ENCODE data around the gene INO80B. TPM values are rescaled to one million over a fixed set of nuclear protein-coding genes. Genes with fewer than 3 reads are reported as not detected.

INO80B gene
- total RNA-seq, 1 donor from 2014 or later: 18.5 TPM

- Mint-ChIP-seq H3K4me3 (ENCODE audit: unreplicated experiment) (no peak overlapping the region), H3K27ac (ENCODE audit: unreplicated experiment) (no peak overlapping the region), H3K4me1 (ENCODE audit: low read depth, unreplicated experiment) (peaks cover 10% of the 10 kb centered on the region), H3K36me3 (ENCODE audit: unreplicated experiment) (no peaks in the 10 kb centered on the region), H3K27me3 (ENCODE audit: unreplicated experiment) (peaks cover 5% of the 10 kb centered on the region), H3K9me3 (ENCODE audit: unreplicated experiment) (peaks cover 5% of the 10 kb centered on the region)
- TF ChIP-seq, protein P1, sequence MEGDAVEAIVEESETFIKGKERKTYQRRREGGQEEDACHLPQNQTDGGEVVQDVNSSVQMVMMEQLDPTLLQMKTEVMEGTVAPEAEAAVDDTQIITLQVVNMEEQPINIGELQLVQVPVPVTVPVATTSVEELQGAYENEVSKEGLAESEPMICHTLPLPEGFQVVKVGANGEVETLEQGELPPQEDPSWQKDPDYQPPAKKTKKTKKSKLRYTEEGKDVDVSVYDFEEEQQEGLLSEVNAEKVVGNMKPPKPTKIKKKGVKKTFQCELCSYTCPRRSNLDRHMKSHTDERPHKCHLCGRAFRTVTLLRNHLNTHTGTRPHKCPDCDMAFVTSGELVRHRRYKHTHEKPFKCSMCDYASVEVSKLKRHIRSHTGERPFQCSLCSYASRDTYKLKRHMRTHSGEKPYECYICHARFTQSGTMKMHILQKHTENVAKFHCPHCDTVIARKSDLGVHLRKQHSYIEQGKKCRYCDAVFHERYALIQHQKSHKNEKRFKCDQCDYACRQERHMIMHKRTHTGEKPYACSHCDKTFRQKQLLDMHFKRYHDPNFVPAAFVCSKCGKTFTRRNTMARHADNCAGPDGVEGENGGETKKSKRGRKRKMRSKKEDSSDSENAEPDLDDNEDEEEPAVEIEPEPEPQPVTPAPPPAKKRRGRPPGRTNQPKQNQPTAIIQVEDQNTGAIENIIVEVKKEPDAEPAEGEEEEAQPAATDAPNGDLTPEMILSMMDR (IDR thresholded peaks at IDR 0.05; ENCODE audit: partially characterized antibody, unreplicated experiment): no peak
- DNase-seq: no peak
Measured at GRCh38 chr2:74414441-74414840, 40.4 kb upstream of the INO80B start.

- H3K27me3 Mint-ChIP-seq (ENCODE audit: unreplicated experiment): peaks cover 5% of the 10 kb centered on the region
- H3K4me3 Mint-ChIP-seq (ENCODE audit: unreplicated experiment): no peak overlapping the region
- no peaks in the 10 kb centered on the region for H3K36me3 Mint-ChIP-seq (ENCODE audit: unreplicated experiment)
- H3K9me3 Mint-ChIP-seq (ENCODE audit: unreplicated experiment): peaks cover 5% of the 10 kb centered on the region
- H3K27ac Mint-ChIP-seq (ENCODE audit: unreplicated experiment): no peak overlapping the region
- TF ChIP-seq, protein P1 (IDR thresholded peaks at IDR 0.05; ENCODE audit: partially characterized antibody, unreplicated experiment): no peak
- peak; percentile 47 for DNase-seq
- peaks cover 10% of the 10 kb centered on the region for H3K4me1 Mint-ChIP-seq (ENCODE audit: low read depth, unreplicated experiment)
Measured at GRCh38 chr2:74414881-74415761, 39.8 kb upstream of the INO80B start.

DNA sequence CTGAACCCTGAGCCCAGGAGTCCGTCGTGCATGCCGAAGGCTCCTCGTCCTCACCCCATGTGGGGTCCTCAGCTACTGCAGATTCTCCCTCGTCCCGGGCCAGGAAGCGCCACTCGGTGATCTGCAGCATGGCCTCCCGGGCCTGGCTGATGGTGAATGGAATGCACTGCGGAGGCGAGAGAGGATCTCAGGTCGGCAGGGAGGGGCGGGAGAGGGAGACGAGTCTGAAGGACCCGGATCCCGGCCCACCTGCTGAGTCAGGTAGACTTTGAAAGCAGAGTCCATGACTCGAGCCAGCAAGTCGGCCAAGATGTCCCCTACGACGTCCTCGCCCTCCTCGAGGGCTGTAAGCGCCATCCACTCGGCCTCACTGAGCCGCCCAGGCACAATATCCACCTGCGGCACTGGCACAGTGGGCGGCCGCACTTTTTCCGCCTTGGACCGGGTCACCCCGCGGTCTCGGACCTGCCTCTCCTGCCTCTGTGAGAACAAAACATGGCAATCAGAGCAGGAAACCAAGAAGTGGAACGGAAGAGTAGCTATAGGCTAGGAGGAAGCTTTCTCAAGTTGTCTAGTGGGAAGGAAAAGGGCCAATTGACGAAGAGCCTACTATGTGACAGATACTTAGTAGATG, 39.0 kb upstream of the INO80B start:
- TF ChIP-seq, protein P1 (IDR thresholded peaks at IDR 0.05; ENCODE audit: partially characterized antibody, unreplicated experiment): no peak
- H3K9me3 Mint-ChIP-seq (ENCODE audit: unreplicated experiment): peaks cover 5% of the 10 kb centered on the region
- no peak for DNase-seq
- no peak overlapping the region for H3K27ac Mint-ChIP-seq (ENCODE audit: unreplicated experiment)
- H3K27me3 Mint-ChIP-seq (ENCODE audit: unreplicated experiment): peaks cover 5% of the 10 kb centered on the region
- no peaks in the 10 kb centered on the region for H3K36me3 Mint-ChIP-seq (ENCODE audit: unreplicated experiment)
- no peak overlapping the region for H3K4me3 Mint-ChIP-seq (ENCODE audit: unreplicated experiment)
- H3K4me1 Mint-ChIP-seq (ENCODE audit: low read depth, unreplicated experiment): peaks cover 10% of the 10 kb centered on the region

DNA sequence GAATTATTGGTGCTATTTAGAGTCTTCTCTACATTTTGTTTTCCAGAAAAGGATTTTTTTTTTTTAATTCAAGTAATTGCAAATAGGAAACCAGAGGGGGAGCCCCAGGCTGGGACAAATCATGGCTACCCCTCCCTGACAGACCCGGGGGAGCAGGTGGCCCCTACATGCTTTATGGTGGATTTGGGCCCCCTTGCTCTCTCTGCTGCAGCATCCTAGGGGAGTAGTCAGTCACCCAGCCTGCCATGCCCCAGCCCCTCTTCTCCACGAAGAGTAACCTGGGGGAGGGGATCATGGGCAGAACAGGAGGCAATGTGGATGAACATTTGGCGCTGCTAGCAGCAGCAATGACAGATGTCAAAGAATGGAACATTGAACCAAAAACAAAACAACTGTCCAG, 38.1 kb upstream of the INO80B start:
- H3K27me3 Mint-ChIP-seq (ENCODE audit: unreplicated experiment): peaks cover 7% of the 10 kb centered on the region
- H3K36me3 Mint-ChIP-seq (ENCODE audit: unreplicated experiment): no peaks in the 10 kb centered on the region
- H3K4me1 Mint-ChIP-seq (ENCODE audit: low read depth, unreplicated experiment): peaks cover 10% of the 10 kb centered on the region
- peak overlapping the region; percentile 88 for H3K27ac Mint-ChIP-seq (ENCODE audit: unreplicated experiment)
- no peak for DNase-seq
- H3K4me3 Mint-ChIP-seq (ENCODE audit: unreplicated experiment): peak overlapping the region; percentile 72
- H3K9me3 Mint-ChIP-seq (ENCODE audit: unreplicated experiment): peaks cover 6% of the 10 kb centered on the region
- TF ChIP-seq, protein P1 (IDR thresholded peaks at IDR 0.05; ENCODE audit: partially characterized antibody, unreplicated experiment): no peak

- no peak for DNase-seq
- Mint-ChIP-seq H3K36me3 (ENCODE audit: unreplicated experiment) (no peaks in the 10 kb centered on the region), H3K4me3 (ENCODE audit: unreplicated experiment) (peak overlapping the region; percentile 72), H3K4me1 (ENCODE audit: low read depth, unreplicated experiment) (peaks cover 10% of the 10 kb centered on the region), H3K27me3 (ENCODE audit: unreplicated experiment) (peaks cover 10% of the 10 kb centered on the region), H3K27ac (ENCODE audit: unreplicated experiment) (peak overlapping the region; percentile 88), H3K9me3 (ENCODE audit: unreplicated experiment) (peaks cover 8% of the 10 kb centered on the region)
- TF ChIP-seq, protein P1 (IDR thresholded peaks at IDR 0.05; ENCODE audit: partially characterized antibody, unreplicated experiment): no peak
Measured at GRCh38 chr2:74417197-74417596, 37.7 kb upstream of the INO80B start.

Measured in glutamatergic neuron (in vitro differentiated cells).